DMS79 (cell line): ENCODE measurements around the gene SMARCA2.
"Not testable (repeated sequence)": the region's sequence is repeated elsewhere in the genome, so short reads cannot be mapped to it uniquely, and the experiment has no call there.

ENCODE experiments used
- DNase-seq: peaks from one replicate; lab custom pipeline; 2025; lab: John Stamatoyannopoulos, UW

SMARCA2 gene

DNA sequence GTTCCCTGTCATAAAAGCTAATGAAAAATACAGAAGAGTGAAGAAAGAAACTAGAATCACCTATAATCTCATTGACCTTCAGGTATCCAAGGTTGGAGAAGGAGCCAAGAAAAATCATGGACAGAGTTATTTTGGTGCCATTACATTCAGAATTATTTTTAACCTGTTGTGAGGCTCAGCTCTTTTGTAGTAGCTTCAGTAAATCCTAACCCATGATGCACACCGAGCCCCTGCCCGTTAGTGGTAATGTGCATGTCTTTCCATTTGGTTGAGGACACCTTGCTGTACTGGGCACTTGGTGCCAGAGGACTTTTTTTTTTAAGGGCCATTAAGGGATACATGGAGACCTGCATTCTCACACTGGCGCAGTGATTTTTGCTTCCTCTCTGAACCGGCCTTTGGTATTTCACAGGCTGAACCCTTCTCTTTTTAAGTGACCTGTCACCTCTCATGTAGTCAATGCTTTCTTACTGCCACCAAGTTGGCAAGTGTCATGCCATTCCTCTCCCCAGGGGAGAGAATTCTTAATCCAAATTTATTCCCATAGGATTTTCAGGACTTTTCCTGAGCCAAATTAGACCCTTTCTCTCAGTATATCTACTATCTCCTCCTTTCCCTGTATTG lies 125.6 kb downstream of the SMARCA2 start:
- DNase-seq: no peak

DNA sequence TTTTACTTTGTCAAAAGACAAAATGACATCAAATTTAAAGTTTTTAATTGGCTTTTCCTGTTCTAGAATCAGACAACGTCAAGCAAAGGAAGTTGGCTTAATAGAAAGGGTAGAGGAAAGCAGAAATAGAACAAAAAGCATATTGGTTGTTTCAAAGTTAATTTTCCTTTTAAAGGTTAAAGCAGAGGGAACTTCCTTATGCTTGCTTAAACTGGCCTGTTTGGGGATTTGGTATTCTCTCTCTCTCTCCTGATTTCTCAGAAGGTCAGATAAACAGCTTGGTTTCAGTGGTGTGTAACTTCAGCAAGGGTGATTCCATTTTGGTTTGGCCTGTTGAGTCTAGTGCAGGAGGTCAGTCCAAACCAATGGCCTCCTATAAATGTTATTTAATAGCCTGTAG lies 127.1 kb downstream of the SMARCA2 start:
- DNase-seq: no peak

DNA sequence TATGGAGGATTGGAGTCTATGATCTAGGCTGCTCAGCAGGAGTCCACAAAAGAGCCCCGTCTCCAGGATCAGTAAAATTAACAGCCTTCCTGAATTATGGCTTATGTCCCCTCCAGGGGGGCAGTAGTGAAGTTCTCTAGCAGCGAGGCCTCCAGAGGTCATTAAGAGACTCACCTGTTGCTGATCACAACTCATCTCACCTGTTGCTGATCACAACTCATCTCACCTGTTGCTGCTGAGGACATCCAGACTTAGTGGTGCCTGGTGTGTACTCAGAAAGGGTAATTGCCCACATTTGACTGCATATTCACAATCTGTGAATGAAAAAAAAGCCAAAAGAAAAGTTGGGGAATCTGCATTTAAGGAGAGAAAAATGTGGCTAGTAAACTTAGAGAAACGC lies 129.5 kb downstream of the SMARCA2 start:
- DNase-seq: no peak

DNA sequence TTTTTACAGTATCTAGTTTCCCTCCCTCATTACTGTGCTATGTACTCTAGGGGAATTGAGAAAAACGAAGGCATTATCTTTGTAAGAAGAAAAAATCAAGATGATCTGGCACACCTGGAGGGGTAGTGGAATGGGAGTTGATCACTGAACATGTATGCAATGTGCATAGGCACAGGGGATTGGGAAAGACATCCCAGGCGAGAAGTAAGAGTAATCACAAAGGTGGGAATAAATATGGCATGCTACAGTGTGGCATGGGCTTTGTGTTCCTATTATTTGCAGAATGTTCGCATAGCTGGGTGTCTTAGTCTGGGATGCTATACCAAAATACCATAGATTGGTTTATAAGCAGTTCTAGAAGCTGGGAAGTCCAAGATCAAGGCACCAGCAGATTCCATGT lies 130.6 kb downstream of the SMARCA2 start:
- DNase-seq: no peak

DNA sequence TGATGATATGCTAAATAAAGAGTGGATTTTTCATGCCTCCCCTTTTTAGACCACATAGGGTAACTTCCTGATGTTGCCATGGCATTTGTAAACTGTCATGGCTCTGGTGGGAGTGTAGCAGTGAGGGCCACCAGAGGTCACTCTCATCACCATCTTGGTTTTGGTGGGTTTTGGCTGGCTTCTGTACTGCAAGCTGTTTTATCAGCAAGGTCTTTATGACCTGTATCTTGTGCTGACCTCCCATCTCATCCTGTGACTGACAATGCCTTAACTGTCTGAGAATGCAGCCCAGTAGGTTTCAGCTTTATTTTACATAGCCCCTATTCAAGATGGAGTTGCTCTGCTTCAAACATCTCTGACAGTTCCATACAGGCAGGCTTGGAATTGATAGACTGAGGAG lies 131.6 kb downstream of the SMARCA2 start:
- not testable (repeated sequence) for DNase-seq

DNA sequence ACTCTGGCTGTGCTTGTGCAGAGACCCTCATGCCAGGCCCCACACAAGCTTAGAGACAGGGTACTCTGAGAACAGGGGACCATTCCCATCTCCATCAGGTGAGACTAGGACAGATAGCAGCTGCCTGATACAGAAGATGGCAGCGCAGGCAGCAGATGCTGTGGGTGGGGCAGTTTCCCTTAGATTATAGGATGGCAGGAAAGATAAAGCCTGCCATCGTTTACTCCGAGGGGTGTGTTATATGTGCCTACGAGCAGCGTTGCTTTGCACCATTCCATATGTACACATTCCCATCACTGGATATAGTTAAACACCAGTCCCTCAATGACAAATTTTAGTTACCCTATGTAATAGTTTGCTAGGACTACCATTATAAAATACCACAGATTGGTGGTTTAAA lies 135.2 kb downstream of the SMARCA2 start:
- DNase-seq: no peak

DNA sequence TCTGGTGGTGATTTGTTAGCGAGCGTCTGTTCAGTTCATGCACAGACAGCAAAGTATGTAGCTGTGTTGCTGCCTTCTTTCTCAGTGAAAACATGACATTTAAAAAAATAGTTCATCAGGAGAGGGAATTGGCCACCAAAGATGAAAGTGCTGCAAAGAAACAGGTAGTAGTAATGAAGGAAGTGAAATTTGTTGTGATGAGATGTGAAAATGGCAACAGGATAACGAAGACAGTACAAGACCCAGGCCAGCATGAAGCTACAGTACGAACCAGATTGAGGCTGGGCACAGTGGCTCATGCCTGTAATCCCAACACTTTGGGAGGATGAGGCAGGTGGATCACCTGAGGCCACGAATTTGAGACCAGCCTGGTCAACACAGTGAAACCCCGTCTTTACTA lies 136.0 kb downstream of the SMARCA2 start:
- DNase-seq: no peak

DNA sequence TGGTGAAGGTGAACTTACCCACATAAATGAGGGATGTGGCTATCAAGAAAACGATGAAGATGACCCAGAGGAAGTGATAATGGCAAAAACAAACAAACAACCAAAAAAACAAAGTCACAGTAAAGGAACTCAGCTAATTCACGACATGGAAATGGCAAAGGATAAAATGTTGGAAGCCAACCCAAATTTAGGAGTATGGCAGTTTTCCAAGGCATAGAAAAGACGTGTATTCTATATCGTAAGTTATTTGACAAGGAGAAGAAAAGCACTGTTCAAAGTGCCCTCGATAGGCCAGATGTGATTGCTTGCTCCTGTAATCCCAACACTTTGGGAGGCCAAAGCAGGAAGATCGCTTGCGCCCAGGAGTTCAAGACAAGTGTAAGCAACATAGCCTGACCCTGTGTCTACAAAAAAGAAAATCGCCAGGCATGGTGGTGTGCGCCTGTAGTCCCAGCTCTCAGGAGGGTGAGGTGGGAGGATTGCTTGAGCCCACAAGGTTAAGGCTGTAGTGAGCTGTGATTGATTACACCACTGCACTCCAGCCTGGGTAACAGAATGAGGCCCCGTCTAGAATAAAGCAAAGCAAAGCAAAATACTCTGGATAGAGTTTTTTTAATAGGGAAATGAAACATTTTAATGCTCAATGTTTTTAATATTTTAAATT lies 138.0 kb downstream of the SMARCA2 start:
- DNase-seq: no peak

DNA sequence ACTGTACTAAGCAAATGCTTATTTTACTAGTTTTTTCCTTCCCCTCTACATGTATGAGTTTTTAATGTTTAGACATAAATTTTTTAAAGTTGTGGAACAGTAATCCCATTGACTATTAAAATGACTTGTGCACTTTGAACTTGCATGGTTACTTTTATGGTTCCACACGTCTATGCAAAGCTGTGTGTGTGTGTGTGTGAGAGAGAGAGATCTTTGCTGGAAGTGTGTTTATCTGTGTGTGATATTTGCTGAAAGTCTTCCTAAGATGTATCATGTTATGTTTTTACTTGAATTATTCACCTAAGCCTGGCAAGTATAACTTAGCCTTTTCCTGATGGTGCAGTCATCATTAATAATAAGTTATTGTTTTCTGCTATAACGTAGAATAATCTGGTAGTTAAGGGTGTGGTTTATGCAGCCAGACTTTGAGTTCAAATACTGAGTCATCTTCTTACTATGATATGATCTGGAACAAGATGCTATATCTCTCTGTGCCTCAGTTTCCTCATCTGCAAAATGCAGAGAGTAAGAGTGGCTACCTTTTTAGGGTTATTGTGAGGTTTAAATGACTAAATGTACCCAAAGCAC lies 138.6 kb downstream of the SMARCA2 start:
- no peak for DNase-seq

DNA sequence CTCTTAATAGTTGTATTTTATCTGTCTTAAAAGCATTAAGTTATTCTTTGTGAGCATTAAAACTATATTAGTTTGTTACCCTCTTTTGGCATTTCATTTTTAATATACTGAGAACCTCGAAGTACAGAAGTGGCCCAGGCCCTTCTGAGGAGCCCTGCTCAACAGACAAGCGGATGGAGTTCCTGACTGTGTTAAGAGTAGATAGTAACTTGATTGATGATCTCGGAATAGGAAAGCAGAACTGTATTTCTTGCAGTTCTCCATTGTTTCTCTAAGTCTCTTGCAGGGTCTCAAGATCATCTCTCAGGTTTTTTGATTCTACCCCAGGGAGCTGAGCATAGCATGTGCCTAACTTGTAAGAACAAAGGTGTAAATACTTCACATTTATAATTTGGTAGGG lies 139.6 kb downstream of the SMARCA2 start:
- no peak for DNase-seq

DNA sequence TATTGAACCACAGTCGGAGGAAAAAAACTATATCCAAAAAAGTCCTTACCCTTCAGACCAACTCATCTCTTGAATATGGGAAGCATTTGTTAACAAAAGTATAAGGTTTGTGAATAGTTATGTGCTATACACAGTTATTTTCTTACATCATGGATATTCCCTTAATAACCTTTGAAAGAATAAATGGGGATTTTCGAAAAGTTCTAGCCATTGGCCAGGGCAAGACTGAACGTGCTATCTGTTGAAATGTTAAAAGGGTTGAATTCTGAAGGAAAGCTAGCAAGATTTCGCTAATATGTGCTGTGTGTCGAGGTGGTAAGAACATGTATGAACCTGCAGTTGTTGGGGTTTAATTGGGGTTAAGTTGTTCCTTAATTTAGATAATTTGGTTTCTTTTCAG lies 140.8 kb downstream of the SMARCA2 start:
- no peak for DNase-seq

DNA sequence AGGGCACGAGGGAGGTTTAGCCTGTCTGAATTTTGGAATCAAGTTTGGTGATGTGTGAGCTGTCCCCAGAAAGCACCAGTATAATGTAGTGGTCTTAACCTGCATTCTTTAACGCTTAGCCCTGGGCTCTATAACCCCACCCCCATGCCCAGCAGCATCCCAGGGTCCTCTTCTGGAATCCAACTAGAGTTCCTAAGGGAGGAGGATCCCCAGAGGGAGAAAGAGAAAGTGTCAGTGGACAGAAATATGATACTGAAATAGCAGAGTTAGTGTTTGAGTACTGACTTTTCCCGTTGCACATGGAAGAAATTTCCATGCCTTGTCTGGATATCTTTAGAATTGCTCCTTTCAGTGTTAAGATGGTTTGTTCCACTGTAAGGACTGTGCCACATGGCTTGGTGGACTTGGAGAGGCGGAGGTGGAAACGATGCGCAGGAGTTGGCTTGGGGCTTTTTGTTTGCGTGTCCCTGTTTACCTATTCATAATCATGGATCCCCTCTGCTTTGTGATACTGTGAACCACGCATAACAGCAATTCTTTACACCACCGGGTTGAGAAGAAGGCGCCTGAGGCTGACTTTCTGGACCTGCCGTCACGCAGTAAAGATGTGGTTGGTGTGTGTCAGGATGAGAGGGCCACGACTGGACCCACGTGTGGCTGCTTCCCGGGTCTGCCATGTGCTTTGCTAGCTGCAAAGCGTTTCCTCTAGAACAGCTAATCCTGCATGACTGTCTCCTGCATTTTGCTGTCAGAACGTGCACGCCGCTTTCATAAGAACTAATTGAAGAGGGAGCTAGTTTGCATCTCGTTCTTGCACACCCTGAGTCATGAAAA lies 142.3 kb downstream of the SMARCA2 start:
- no peak for DNase-seq

DNA sequence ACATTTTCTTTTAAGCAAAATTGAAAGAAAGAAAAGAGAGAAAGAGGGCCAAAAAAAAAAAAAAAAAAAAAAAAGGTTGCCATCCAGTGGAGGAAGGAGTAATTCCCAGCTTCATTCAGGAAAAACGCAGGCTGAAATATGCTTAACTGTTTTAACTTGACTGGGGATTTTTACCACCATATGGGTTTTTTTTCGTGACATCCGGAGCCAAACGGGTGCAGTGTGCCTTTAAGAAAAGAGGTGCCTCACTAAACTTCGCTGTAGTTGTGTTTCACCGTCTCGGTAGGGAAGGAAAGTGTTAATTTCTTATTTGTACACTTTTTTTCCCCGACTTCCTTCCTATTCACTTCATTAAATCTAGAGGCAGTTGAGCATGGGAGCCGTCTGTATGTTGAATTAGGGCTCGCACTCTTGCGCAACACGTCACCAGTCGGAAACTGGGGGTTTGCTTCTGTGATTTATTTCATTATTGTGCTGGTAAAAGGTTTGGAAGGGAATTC lies 143.0 kb downstream of the SMARCA2 start:
- peak; percentile 22 for DNase-seq

DNA sequence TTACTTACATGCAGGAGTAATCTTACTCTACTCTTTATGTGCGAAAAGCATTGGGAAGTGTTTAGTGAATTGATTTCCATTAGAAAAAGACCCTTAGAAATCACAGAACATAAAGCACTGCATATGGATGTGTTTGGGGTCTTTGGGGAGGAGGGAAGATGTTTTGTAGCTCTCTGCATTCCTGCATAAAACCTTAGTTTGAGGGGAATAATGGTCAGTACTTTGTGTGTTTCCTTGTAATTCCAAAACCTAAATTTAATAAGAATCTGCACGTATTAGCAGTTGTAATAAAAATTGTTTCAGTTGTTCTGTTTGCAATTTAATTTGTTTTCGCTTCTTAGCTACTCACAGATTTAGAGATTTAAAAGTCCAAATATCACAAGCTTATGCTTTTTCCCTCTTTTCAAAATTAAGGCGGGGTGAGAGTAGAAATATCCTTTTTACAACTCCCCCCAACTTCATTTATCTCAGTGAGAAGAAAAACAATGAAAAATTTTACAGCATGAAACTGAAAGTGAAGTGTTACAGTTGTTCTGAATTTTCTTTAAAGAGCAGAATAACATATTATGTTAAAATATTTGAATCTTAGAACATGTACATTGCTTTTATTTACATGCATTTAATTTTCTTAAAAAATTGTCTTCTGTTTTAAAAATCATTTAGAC lies 143.8 kb downstream of the SMARCA2 start:
- DNase-seq: no peak

DNA sequence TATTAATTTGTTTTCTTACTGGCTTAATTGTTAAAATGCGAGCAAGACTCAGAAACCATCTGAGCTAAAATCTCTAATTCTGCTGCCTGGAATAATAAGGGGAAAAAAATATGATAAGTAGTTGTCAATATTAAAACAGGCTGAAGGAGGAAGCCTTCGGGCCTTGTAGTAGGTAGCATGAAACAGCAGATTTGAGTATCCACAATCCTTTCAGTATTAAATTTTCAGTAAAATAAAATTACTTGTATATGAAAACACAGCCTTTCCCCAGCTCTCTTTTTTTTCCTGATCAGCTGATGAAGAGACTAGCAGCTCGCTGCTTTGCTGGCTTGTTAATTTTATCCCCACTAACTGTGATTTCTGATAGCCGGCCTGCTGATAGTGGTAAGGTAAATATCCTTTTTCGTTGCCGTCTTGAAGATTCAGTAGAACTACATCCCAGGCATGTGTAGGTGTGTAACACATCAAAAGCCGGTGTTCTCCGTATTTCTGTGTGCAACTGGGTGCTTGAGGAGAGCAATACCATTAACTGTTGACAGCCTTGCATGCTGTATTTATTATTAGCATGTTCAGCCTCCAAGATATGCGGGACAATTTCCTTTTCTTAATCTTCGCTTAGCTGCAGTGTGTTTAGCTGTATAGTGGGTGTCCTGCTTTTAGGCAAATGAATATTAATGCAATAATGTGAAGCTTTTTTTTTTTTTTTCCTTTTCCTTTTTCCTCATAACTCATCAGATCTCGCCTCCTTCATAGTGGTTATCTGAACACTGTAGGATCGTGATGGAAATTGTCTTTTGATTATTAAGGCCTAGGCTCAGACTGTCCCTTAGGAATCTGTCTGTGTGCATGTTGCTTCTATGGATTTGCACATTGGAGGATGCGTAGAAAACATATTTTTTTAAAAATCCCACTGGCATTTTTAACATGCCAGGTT lies 144.6 kb downstream of the SMARCA2 start:
- no peak for DNase-seq

DNA sequence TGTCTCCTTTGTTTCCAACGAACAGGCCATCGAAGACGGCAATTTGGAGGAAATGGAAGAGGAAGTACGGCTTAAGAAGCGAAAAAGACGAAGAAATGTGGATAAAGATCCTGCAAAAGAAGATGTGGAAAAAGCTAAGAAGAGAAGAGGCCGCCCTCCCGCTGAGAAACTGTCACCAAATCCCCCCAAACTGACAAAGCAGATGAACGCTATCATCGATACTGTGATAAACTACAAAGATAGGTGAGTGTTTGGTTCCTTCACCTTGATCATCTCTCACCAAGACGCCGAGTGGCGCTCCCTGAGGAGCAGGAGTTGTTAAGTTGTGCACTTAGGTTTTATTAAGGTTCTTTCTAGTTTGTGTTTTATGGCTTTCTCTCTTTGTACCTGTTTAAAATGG lies 146.5 kb downstream of the SMARCA2 start:
- no peak for DNase-seq

DNA sequence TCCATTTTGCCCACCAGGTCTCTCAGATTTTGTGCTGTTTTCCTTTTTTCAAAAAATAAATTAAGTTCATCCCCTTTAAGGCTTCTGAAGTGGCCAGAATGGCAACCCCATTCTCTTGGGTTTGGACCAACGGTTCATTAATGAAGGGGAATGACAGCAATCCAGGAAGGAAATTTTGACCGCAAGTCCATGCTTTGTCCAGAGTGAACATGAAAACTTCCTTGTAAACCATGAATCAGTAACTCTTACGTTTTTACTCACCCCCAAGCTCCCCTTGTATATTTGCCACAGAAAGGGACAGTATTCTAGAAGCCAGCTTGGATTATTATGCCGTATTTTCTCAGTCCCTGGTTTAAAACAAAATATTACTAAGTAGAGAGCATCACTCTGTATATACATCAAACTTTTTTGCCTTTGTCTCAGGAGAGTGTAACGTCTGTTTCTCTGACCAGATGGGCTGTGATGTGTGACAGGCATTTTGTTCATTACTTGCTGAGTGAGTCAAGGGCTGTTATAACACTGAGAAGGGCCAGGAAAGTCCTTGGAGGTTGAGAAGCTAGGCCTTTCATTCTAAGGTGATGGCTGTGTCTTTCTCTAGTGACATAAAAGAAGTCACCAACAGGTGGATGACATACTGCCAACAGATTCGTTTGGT lies 148.2 kb downstream of the SMARCA2 start:
- no peak for DNase-seq

DNA sequence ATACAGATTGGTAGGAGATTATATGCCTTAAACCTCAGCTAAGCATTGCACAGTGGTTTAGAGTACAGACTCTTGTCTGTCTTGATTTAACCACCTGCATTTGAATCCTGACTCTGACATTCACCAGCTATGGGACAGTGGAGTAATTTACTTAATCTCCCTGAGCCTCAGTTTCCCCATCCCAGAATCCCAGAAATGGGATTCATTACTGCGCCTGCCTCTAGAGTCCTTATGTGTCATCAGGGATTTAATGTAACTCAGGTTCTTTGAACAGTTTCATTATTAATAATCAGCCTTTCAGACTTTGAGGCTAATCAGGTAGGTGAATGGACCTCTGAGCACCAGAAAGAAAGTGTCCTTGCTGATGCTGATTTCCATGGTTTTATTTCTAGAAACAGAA lies 149.1 kb downstream of the SMARCA2 start:
- no peak for DNase-seq

DNA sequence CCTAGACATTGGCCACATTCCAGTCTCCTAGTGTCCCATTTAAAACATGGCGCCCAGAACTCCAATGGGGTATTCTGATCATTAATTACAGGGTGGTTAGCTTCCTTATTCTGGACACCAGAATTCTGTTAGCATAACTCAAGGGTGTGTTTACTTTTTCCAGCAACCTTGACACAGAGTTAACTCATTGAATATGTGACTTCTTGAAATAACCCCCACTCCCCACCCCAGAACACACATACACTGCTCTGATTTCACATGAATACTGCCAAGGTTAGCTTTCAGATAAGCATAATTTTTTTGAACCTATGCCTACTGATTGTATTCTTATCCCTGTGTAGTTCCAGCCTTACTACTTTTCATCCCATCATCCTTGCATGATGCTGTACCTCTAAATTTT lies 151.1 kb downstream of the SMARCA2 start:
- no peak for DNase-seq

DNA sequence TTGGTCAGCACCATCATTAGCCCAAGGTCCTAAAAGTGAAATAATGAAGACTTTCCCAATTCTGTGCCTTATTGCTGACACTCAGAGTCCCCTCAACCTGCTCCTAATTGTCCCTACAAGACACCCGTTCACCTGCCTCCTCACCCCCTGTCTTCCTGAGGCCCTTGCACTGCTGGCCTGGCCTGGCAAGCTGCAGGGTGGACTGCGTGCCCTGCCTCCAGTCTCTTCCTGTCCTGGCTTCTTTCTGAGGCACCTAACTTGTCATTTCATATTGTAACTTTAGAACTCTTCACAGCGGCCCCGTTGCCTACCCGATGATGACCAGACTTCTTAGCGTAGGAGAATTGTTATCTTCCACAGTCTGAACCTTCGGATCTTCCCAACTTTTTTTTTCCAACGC lies 153.9 kb downstream of the SMARCA2 start:
- DNase-seq: no peak
